HG03159 (cell line): ENCODE results near the gene ARHGAP22.

Experiments
- ATAC-seq: cut with Tn5 transposase; IDR thresholded peaks from one replicate; pipeline ENCODE4 v1.9.1; 2021; ENCODE audit warnings: mild to moderate bottlenecking, moderate library complexity; ENCODE audit not compliant: unreplicated experiment

ARHGAP22 gene

DNA sequence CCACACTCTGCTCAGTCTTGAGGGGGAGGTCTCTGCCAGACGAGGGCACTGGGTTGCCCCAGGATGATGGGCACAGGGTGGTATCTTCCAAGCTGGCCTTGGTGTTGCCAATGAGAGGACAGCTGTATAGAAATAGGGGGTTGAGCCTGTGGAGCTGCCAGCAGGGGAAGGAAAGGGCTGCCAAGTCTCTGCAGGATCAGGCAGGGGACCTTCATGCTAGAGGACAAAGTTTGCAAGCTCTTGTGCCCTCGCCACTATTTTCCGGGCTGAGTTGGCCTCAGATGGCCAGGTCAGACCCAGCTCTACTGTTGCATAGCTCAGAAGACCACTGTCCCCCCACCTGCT is 68.7 kb downstream of the ARHGAP22 start:
- no peak for ATAC-seq

DNA sequence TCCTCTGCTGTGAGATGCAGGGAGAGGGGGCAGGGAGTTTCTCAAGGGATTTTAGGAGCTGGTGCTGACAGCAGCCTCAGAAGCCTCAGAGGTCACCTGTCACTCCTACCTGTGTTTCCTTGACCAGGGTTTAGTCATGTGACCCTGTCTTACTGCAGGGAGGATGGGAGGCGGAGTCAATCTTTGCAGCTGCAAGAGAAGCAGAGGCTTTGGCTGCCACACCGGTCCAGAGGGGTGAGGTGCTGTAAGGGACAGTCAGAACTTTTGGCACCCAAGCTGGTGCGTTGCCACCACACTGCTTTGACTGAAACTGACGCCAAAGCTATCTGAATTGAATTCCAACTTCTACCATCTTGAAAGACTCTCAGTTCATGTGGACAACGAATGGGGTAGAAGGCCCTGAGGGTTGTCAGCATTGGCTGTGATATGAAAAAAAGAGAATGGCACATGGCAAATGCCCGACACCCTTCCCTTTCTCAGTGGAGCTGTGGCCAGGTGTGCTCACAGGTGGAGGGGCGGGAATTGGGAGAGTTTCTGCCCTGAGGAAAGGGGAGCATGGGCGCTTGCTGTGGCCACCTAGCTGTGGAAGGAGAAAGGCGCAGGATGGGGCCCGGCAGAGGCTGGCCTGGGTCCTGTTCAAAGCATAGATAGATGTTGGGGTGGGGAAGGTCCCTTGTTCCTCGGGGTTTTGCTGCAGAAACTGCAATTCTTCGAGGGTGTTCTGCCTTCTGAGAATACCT is 69.3 kb downstream of the ARHGAP22 start:
- ATAC-seq = no peak

- ATAC-seq = no peak
Measured at GRCh38 chr10:48533951-48534720, 70.7 kb downstream of the ARHGAP22 start.

DNA sequence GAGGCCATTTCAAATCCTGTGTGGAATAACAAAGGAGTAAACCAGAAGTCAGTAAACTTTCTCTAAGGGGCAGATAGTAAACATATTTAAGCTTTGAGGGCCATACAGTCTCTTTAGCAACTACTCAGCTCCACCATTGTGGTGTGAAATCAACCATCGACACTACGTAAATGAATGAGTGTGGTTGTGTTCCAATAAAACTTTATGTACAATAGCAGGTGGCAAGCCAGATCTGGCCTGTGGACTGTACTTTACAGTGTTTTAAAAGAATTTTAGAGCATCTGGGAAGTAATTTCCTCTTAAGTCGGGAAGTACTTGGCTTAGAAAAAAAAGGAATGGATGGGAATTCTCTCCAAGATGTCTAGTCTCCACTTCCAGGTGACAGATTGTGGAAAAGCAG is 71.3 kb downstream of the ARHGAP22 start:
- ATAC-seq = no peak

DNA sequence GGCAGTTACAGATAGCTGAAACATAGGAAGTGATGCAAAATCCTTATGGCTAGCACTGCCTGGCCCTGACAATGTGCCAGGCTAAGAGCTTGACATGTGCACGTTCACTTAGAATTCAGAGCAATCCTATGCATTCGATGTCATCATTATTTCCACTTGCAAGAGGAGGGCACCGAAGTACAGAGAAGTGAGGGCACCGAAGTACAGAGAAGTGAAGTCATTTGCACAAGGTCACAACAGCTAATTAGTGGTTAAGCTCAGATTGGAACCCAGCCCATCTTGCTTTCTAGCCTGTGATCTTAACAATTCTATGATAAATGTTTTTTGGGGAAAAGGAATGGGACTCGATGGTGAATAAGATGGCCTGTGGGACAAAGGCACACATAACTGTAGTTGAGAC is 73.4 kb downstream of the ARHGAP22 start:
- no peak for ATAC-seq

GRCh38 chr10:48529331-48529730 is 75.5 kb downstream of the ARHGAP22 start:
- ATAC-seq = no peak

DNA sequence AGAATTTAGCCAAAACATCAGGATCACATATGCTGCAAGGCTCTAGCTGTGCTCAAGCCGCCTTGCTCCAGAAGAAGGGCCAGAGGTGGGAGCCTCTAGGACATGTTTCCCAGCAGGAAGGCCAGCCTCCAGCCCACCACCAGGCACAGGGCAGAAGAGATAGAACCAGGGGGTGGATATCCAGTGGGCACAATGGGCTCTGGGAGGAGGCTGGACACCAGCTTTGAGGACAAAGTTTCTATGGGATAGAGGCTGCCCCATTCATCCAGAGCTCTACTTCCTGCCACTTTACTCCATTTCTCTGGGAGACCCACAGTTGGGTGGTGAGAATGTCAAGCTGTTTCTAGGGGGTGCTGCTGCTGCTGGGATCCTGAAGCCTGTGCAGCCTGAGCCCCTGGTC is 77.1 kb downstream of the ARHGAP22 start:
- ATAC-seq = no peak

DNA sequence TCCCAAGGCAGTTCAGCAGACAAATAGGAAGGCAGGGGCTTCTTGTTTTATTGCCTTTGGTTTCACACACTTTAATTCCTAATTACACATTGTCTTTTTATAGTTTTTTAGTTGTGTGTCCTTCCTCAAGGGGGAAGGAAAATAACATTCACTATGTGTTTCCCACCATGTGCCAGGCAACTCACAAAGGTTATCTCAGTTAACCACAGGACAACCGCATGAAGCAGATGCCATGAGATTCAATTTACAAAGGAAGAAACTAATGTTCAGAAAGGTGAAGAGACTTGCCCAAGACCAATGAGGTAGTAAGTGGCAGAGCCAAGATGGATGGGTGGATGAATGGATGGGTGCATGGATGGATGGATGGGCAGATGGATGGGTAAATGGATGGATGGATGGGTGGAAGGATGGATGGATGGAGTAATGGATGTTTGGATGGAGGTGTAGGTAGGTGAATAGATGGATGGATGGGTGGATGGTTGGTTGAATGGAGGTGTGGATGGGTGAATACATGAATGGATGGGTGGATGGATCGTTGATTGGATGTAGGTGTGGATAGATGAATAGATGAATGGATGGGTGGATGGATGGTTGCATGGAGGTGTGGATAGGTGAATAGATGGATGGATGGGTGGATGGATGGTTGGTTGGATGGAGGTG is 77.9 kb downstream of the ARHGAP22 start:
- no peak for ATAC-seq

GRCh38 chr10:48526011-48526821 is 78.7 kb downstream of the ARHGAP22 start:
- ATAC-seq = no peak

GRCh38 chr10:48525113-48525512 is 79.8 kb downstream of the ARHGAP22 start:
- ATAC-seq = no peak

DNA sequence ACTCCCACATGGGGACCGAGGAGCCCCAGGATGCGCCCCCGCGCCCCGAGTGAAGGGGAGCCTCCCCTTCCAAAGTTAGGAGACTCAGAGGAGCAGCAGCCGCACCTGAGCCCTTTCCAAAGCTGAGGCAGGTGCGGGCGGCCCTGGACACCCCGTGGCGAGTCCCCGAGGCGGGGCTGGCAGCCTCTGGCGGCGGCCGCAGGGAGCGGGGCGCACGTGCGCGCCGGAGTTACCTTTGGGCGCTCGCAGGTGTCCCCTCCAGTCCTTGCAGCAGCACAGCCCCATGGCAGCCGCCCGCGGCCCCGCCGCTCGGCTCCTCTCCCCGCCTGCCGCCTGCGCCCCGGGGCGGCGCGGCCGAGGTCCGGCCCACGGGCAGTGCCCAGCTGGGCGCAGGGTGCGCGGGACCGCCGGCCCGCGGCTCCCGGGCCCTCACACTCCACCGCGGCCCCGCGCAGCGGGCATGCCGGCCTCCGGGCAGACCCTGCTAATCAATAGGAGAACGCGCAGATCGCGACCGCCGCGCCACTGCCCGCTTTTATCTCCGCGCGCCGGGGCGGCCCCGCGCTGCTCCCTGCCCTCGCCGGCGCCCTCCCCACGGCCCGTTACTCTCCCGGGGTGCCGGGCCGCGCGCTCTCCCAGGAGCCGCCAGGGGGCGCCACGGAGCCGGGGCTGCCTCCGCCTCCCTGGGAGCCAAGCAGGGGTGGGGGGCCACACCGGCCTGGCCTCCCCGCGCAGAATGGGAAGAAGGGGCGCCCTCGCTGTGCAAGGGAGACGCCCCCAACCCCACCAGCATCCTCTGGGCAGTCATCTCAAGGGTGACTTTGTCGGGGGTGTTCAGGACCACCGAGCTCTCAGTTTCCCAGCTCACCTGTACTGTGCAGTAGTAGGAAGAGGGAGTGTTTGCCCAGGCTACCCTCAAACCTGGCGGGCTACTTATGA is 80.8 kb downstream of the ARHGAP22 start:
- ATAC-seq = no peak

- ATAC-seq = no peak
Measured at GRCh38 chr10:48523212-48523819, 81.6 kb downstream of the ARHGAP22 start.

DNA sequence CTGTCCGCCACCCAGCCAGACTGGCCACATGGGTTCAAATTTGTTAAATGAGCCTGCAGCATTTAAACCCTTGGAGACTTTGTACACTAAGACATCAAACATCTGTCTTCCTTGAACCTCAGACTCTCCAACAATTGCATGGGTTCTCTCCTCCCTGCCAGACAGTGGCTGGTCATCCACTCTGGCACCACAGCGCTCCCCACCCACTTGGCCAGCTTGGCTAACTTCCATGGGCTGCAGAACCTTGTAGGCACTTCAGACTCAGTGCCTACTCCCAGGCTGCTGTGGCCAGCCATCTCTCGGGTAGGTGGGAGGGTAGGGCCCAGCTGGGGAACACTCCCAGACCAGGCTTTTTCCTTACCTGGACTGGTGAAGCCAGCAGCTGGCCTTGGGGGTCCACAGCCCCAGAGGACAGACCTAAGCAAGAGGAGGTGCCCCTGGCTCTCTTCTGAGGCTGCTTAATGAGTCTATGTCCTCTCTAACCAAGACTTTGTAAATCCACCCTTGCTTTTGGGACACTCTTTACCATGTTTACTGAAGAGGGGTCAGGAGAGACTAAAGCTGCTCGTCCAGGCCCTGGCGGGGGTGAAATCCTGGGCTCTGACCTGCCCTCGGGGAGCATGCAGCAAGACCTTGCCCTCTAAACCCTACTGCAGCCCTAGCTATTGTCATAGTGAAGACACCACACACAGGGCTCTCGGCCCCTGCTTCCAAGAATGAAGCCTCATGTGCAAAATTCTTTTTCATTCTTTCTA is 82.7 kb downstream of the ARHGAP22 start:
- ATAC-seq = no peak

GRCh38 chr10:48520594-48520993 is 84.3 kb downstream of the ARHGAP22 start:
- ATAC-seq = no peak

DNA sequence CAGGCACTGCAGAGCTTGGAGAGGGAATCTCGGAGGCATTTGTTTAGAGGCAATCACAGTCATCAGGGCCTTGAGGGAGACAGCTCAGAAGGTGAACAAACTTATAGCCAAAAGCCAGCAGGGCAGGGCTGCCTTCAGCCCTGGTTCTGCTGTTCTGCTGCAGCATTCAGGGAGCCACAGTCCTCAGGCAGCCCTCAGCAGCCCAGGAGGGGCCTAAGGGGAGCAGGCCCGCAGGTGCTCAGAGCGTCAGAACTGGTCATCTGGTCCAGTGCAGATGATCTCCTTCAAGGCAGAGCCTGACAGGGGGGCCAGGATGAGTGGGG is 84.7 kb downstream of the ARHGAP22 start:
- no peak for ATAC-seq

DNA sequence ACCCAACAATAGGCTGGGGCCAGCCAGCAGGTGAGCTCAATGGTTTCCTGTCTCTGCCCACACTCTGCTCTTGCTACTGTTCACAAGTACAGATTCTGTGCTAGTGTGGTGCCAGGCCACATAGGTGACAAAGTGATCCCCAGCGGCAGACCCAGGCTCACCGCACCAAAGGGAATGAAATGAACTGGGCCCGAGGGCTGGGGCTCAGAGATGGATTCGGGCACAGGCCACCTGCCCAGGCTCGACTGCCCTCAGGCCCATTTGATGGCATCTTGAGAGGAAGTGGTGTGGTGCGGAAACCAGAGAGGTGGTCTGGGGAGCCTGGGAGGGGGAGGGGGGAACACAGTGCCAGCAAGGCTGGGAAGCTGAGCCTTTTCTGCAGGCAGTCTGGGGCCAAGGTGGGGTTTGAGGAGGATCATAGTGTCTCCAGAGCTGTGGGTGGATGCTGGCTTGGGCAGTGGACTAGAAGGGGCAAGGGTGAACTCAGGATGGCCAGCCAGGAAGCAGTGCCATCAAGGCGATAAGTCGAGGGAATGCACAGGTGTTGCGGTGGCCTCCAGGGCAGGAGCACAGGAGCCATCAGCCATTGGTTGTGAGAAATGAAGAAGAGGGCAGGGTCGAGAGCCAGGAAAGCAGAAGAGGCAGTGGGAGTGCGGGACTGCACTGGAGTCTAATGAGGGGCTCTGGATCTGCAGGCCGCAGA is 85.2 kb downstream of the ARHGAP22 start:
- ATAC-seq = no peak

DNA sequence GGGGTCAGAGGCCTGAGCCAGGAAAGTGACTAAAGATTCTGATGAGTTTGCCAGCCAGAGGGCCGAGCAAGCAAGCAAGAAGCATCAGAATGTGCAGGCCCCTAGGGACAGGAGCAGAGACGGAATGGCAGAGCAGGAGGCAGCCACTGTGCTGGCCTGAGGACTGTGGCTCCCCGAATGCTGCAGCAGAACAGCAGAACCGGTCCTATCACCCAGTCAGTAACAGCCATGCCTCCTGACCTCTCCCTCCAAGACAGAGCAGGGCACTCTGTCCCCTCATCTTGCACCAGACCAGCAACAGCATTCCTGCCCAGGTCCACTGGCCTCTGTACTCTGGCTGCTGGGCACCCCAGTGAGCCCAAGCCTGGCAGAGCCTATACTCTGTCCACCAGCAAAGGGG is 85.9 kb downstream of the ARHGAP22 start:
- ATAC-seq = no peak
